HG03135 (cell line): ENCODE results near the gene CEBPA.
A peak's percentile ranks its signal among the peaks of the same experiment; 100 is the strongest.
"Not testable (repeated sequence)": the region's sequence is repeated elsewhere in the genome, so short reads cannot be mapped to it uniquely, and the experiment has no call there.

Source experiments
- ATAC-seq: cut with Tn5 transposase; IDR thresholded peaks from one replicate; pipeline ENCODE4 v1.9.1; 2021; ENCODE audit warnings: mild to moderate bottlenecking, moderate library complexity; ENCODE audit not compliant: unreplicated experiment

CEBPA gene

DNA sequence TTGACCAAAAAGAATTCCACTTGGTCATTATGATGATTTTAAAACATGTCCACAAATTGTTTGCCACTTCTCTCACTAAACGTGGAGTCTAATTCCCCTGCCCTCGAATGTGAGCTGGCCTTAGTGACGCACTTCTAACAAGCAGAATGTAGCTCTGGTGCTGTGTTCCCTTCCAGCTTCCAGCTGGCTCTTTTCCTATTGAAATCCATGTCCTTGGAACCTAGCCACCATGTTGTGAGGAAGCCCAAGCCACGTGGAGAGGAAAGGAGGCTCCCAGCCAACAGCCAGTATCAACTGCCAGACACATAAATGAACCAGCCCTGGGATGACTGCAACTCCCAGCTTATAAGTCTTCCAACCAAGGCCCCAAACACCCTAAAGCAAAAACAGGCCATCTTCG is 23.6 kb upstream of the CEBPA start:
- ATAC-seq, result no peak

- no peak for ATAC-seq
These were observed 22.3 kb upstream of the CEBPA start for GRCh38 chr19:33324628-33325027.

GRCh38 chr19:33323093-33323820 is 20.9 kb upstream of the CEBPA start:
- no peak for ATAC-seq

DNA sequence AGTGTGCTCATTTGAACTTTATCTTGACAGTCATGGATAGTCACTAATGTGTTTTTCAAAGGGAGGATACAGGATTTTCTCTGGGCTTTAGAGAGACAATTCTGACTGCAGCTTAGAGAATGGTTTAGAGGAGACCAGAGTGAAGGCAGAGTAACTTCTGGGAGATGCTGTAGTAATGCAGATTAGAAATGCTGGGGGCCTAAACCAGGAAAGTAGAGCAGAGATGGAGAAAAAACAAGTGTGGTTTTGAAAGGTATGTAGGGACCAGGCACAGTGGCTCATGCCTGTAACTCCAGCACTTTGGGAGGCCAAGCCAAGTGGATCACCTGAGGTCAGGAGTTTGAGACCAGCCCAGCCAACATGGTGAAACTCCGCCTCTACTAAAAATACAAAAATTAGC is 18.3 kb upstream of the CEBPA start:
- no peak for ATAC-seq

- ATAC-seq, result not testable (repeated sequence)
These were observed 15.7 kb upstream of the CEBPA start for GRCh38 chr19:33317991-33318390.

- no peak for ATAC-seq
These were observed 15.2 kb upstream of the CEBPA start for GRCh38 chr19:33317517-33317916.

DNA sequence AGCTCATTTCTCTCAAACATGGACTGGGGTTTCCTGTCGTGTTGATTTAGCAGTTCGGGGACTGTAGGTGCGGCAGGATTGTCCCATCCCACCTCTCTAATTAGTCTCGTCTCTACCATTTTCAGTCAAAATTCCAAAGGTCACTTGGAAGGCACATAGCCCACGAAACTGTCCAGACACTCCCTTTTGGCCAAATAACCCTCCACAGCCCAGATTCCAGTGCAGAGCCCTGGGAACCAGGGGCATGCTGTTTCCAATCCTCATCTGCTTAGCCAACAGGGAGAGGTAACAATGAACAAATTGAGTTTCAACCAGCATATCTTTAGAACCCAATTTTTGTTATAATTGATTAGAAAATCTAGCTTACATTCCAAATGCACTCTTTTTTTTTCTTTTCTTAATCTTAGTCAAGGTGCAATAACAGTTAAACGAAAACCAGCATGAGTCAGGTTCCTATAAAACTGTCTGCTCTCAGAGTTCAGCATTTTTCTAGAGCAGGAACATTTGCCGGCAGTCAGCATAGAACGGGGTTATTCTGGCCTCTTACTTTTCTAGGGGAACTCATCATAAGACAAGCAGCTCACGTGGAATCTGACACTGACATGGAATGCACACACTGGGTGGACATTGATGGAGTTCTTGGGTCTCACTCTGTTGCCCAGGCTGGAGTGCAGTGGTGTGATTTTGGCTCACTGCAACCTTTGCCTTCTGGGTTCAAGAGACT is 14.4 kb upstream of the CEBPA start:
- ATAC-seq, result no peak

DNA sequence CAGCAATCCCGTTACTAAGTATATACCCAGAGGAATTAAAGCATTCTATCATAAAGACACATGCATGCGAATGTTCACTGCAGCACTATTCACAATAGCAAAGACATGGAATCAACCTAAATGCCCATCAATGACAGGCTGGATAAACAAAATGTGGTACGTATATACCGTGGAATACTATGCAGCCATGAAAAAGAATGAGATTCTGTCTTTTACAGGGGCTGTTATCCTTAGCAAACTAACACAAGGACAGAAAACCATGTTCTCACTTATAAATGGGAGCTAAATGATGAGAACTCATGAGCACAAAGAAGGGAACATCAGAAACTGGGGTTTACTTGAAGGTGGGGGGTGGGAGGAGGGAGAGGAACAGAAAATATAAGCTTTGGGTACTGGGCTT is 10.5 kb upstream of the CEBPA start:
- ATAC-seq, result not testable (repeated sequence)

GRCh38 chr19:33312065-33312464 is 9.7 kb upstream of the CEBPA start:
- no peak for ATAC-seq

GRCh38 chr19:33311326-33311682 is 9.0 kb upstream of the CEBPA start:
- no peak for ATAC-seq

DNA sequence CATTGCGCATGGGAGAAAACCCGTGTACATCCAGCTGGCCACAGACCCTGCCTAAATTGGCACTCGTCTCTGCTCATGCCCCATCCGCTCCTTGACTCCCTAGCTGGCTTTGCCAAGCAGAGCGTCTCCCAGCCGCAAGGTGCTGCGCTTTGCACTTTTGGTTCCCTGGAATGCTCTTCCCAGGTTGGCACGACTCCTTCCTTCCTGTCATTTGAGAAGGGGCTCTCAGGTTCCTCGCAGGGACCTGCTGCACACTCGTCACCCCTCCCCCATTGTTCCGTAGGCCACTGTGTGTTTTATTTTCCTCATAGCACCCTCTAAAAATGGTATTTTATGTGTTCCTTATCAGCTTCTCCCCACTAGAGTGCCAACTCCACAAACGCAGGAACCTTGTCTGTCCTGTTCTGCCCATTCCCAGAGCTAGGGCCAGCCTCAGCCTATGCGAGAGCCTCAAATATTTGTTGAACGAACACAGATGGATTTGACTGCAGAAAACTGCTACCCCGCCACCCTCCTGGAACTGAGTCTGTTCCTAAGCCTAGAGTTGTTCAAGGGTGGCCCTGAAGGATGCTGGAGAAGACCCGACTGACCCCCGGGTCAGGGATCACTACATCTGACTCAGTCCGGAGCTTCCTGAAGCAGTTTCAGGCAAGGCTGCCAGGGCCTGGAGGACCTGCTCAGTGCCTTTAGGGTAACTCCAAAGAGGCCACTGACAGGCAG is 8.4 kb upstream of the CEBPA start:
- no peak for ATAC-seq

DNA sequence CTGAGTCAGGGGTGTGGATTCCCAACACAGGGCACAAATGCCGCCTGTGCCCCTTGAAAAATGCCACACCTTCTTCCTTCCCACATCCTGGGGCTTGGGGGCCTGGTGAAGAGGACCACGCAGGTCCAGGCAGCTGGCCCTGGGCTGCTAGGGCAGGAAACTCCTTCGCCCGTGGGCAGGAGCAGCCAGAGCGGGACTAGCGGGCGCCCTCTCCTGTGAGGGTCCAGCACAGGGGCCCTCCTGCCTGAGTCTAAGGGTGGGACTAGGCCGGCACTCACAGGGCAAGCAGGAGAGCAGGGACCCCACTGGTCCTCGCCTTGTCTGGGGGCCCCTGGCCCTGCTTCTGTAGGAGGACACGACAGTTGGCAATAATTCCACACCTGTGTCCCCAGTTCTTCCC is 7.5 kb upstream of the CEBPA start:
- ATAC-seq, result no peak

DNA sequence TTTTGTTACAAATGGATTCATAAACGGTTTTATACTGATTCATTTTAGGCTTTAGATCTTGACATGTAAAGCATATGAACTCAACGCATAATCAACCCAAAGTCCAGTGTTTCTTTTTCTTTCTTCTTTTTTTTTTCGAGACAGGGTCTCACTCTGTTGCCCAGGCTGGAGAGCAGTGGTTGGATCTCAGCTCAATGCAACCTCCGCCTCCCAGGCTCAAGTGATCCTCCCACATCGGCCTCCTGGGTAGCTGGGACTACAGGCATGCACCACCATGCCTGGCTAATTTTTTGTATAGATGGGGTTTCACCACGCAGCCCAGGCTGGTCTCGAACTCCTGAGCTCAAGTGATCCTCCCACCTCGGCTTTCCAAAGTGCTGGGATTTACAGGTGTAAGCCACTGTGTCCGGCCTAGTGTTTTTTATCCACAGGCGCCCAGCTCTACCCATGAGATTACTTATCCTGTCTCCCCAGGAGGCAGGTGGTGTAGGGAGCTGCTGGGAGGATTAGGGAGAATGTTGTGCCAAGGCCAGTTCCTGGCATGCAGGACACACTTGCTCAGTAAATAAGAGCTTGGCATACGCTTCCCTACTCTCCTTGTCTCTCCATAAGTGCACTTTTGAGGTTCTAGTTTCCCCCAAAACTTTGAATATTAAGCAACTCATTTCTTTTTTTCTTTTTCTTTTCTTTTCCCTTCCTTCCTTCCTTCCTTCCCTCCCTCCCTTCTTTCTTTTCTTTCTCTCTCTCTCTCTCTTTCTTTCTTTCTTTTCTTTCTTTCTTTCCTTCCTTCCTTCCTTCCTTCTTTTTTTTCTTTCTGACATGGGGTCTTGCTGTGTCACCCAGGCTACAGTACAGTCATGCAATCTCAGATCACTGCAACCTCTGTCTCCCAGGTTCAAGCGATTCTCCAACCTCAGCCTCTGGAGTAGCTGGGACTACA is 4.8 kb upstream of the CEBPA start:
- no peak for ATAC-seq

- no peak for ATAC-seq
These were observed 3.9 kb upstream of the CEBPA start for GRCh38 chr19:33306191-33306590.

DNA sequence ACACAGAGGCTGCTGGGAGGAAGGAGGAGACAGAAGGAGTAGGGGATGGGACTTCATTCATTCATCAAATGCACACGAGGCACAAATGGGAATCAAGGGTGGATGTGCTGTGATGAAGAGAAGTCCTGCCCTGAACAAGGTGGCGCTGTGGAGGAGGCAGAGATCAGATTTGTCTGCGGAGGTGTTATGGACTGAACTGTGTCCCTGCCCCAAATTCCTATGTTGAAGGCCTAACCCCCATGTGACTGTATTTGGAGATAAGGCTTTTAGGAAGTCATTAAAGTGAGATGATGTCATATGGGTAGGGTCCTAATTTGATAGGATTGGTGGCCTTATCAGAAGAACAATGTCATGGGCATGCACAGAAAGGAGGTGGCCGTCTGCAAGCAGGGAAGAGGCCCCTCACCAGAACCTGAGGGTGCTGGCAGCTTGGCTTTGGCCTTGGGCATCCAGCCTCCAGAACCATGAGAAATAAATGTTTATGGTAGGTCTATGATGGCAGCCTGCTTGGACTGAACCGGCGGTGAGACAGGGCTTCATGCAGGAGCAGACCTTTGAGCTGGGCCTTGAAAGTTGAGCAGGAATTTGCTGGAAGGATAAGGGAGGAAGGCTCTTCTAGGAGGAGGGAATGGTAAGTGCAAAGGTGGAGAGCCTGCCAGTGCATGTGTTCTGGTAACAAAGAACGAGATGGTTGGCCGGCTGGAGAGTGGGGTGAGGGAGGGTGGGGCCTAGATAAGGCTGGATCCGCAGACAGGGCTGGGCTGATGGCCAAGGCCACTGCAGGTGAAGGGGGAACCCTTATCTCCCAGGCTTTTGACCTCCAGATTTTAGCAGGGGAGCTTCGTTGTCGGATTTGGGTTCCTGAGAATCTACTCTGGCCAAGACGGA is 2.7 kb upstream of the CEBPA start:
- ATAC-seq, result no peak

DNA sequence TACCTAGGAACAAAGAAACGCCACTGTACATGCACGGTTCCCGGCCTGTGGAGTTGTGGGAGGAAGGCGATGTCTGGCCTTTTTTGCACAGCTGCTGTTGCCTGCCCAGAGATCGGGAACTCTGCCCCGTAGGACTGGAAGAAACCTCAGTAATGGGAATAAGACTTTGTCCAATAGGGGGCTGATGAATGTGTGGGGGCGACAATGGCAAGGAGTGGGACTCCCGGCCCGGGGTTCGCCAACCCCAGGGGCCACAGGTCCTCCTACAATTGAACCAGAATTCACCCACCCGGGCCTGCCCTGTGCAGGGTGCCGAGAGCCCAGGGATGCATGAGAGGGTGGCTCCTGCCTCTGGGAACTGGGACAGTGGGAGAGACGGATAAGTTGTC is 2.0 kb upstream of the CEBPA start:
- no peak for ATAC-seq

DNA sequence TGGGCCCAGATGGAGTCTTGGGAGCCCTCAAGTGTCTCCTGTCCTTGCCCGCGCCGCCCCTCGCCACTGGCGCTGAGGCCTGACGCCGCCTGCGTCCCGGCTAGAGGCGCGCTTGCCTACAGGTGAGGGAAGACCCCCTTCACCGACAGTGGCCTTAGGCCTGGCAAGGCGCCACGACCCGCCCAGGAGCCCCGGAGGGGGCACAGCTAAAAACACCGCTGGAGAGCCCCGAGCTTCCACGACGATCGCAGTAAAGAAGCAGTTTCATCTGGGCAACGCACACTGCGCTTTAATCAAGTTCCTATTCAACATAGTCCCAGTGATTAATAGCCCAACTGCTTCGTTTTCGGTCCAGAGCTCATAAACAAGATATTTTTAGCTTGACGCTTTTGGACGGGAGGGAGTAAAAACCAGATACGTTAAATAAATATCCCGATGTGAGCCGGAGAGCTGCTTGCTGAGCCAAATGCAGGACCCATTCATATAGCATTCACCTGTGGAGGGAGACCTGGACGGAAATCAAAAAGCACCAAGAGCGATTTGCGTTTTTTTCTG is 1.5 kb upstream of the CEBPA start:
- ATAC-seq, result no peak

DNA sequence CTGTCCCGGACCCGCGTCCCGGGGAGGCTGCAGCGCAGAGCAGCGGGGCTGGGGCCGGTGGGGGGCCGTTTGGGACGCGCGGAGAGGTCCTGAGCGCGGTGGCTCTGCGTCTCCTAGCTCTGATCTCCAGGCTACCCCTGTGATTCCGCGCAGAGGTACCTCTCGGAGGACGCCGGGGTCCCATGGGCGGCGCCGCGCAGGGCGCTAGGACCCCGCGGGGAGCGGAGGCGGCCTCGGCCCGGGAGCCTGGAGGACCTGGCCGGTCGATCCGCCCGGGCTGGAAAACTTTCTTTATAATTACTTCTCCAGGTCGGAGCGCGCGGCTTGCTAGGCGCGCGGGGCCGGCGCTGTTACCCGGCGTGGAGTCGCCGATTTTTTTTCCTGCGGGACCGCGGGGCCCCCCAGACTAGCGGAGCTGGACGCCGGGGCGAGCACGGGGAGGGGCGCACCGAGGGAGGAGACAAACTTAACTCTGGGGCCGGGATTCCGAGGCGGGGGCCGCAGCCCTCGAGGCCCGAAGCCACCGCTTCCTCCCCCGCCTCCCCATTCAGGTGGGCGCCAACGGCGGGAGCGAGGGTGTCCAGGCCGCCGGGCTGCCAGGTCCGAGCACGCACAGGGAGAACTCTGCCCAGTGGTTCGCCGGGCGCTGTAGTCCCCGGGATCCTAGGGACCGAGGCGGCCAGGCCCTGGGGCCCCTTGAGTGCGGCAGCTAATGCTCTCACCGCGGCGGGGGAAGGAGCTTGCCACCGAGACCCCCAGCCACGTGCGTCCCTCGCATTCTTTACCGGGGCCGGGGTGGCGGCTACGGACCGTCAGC is 848 bp upstream of the CEBPA start:
- ATAC-seq, result peak; percentile 28

DNA sequence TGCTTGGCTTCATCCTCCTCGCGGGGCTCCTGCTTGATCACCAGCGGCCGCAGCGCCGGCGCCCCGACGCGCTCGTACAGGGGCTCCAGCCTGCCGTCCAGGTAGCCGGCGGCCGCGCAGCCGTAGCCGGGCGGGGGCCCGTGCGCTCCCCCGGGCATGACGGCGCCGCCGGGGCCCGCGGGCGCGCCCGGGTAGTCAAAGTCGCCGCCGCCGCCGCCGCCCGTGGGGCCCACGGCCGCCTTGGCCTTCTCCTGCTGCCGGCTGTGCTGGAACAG is 497 bp downstream of the CEBPA start:
- ATAC-seq, result no peak
